DOHH2 (cell line): Measurements from ENCODE around the gene SNX33.

Experiments
- EZH2phosphoT487 ChIP-seq: fragments of 200-600 bp; sonication (generic); IDR thresholded peaks from 2 replicates; pipeline ENCODE4 v1.6.1; 2017; ENCODE audit warnings: borderline replicate concordance, mild to moderate bottlenecking, antibody characterized with exemption, low read length, moderate library complexity, mixed read lengths
- TF ChIP-seq, protein P1 (sequence below): fragments of 200-600 bp; sonication (generic); IDR thresholded peaks from one replicate; pipeline ENCODE4 v1.5.1; 2014; ENCODE audit warnings: antibody characterized with exemption, mild to moderate bottlenecking, low read depth, low read length; ENCODE audit not compliant: poor library complexity, severe bottlenecking

DNA sequence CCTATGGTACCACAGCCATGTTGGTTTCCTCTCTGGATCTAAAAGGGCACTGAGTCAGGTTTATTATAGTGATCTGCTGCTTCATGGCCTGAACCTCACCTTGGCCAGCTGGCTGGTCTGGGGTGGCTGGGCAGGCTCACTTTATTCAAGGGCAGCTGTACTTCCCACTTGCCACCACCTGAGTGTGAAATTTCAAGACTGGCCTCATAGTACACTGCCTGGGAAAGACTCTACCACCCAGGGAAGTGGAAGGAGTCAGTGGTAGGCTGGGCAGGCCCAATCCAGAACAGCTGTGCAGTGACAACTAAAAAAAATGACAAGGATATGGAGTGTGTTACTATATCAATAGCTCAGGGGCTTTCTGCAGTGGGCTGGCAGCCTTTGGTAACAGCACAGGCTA, 30.9 kb upstream of the SNX33 start:
- TF ChIP-seq, protein P1, sequence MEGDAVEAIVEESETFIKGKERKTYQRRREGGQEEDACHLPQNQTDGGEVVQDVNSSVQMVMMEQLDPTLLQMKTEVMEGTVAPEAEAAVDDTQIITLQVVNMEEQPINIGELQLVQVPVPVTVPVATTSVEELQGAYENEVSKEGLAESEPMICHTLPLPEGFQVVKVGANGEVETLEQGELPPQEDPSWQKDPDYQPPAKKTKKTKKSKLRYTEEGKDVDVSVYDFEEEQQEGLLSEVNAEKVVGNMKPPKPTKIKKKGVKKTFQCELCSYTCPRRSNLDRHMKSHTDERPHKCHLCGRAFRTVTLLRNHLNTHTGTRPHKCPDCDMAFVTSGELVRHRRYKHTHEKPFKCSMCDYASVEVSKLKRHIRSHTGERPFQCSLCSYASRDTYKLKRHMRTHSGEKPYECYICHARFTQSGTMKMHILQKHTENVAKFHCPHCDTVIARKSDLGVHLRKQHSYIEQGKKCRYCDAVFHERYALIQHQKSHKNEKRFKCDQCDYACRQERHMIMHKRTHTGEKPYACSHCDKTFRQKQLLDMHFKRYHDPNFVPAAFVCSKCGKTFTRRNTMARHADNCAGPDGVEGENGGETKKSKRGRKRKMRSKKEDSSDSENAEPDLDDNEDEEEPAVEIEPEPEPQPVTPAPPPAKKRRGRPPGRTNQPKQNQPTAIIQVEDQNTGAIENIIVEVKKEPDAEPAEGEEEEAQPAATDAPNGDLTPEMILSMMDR: no peak
- no peak for TF ChIP-seq EZH2phosphoT487
